Measurements from ENCODE around the gene SRGAP3.
A peak's percentile ranks its signal among the peaks of the same experiment; 100 is the strongest.

Gene SRGAP3

DNA sequence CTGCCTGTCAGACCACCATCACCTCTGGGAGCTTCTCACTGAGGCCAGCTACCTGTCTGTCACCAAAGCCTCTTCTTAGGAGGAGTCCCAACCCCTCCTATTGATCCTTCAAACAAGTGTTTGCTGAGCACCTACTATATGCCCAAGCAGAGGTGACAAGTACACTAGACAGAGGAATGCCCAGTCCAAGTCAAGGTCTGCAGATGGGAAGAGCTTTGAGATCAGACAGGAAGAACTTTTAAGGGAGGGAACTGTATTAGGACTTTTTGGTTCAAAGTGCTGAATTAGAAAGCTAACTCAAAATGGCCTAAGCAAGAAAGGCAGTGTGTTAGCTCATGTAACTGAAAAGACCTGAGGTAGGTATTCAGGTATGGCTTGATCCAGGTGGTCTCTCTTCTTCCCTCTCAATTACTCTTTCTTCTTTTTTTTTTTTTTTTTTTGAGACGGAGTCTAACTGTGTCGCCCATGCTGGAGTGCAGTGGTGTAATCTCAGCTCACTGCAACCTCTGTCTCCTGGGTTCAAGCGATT is 282.6 kb downstream of the SRGAP3 start:
- Histone ChIP-seq H3K9me3 (ENCODE audit: severe bottlenecking) (no peaks in the 10 kb centered on the region), H3K4me1 (ENCODE audit: insufficient read depth, poor library complexity, severe bottlenecking) (peaks cover 26% of the 10 kb centered on the region), H3K27ac (ENCODE audit: poor library complexity, severe bottlenecking) (no peak overlapping the region), H3K27me3 (ENCODE audit: insufficient read depth, poor library complexity, severe bottlenecking) (no peaks in the 10 kb centered on the region), H3K36me3 (ENCODE audit: low read depth) (peaks cover under 1% of the 10 kb centered on the region), H3K4me3 (ENCODE audit: severe bottlenecking) (no peak overlapping the region)
- DNase-seq (ENCODE audit: low spot score) (no peak), ATAC-seq (ENCODE audit: low read depth) (no peak)
- TF ChIP-seq, protein P1, sequence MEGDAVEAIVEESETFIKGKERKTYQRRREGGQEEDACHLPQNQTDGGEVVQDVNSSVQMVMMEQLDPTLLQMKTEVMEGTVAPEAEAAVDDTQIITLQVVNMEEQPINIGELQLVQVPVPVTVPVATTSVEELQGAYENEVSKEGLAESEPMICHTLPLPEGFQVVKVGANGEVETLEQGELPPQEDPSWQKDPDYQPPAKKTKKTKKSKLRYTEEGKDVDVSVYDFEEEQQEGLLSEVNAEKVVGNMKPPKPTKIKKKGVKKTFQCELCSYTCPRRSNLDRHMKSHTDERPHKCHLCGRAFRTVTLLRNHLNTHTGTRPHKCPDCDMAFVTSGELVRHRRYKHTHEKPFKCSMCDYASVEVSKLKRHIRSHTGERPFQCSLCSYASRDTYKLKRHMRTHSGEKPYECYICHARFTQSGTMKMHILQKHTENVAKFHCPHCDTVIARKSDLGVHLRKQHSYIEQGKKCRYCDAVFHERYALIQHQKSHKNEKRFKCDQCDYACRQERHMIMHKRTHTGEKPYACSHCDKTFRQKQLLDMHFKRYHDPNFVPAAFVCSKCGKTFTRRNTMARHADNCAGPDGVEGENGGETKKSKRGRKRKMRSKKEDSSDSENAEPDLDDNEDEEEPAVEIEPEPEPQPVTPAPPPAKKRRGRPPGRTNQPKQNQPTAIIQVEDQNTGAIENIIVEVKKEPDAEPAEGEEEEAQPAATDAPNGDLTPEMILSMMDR (IDR thresholded peaks at IDR 0.05; ENCODE audit: poor library complexity, severe bottlenecking), result no peak

DNA sequence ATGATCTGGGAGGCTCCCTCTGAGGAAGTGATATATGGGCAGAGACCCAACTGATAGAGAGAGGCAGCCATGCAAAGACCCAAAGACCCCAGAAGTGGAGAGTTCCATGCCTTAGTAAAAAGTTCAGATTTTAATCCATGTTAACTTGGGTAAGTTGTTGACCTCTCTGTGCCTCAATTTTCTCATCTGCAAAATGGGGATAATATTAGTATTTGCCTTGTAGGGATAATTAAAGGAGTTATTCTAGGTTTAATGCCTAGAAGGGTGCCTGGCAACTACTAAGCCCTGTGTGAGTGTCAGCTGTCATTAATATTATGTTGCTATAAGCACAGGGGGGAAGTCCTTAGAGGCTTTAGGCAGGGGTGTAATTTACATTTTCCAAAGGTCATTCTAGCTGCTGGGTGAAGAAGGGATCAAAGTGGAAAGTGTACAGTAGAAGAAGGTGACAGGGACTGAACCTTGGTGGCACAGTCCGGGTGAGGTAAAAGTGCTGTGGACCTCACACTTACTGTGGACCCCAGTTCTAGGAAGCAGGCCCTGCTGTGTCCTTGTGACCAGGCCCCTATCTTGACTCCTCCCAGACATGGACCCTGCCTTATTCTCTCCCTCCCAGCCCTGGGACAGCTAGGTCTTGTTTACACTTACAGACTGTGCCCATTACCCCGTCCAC is 283.2 kb downstream of the SRGAP3 start:
- H3K27me3 ChIP-seq (ENCODE audit: insufficient read depth, poor library complexity, severe bottlenecking), result no peaks in the 10 kb centered on the region
- H3K9me3 ChIP-seq (ENCODE audit: severe bottlenecking), result no peaks in the 10 kb centered on the region
- DNase-seq (ENCODE audit: low spot score), result no peak
- no peak for ATAC-seq (ENCODE audit: low read depth)
- H3K36me3 ChIP-seq (ENCODE audit: low read depth), result peaks cover 7% of the 10 kb centered on the region
- peaks cover 32% of the 10 kb centered on the region for H3K4me1 ChIP-seq (ENCODE audit: insufficient read depth, poor library complexity, severe bottlenecking)
- H3K27ac ChIP-seq (ENCODE audit: poor library complexity, severe bottlenecking), result peak overlapping the region; percentile 84
- no peak overlapping the region for H3K4me3 ChIP-seq (ENCODE audit: severe bottlenecking)
- TF ChIP-seq, protein P1 (IDR thresholded peaks at IDR 0.05; ENCODE audit: poor library complexity, severe bottlenecking), result no peak

DNA sequence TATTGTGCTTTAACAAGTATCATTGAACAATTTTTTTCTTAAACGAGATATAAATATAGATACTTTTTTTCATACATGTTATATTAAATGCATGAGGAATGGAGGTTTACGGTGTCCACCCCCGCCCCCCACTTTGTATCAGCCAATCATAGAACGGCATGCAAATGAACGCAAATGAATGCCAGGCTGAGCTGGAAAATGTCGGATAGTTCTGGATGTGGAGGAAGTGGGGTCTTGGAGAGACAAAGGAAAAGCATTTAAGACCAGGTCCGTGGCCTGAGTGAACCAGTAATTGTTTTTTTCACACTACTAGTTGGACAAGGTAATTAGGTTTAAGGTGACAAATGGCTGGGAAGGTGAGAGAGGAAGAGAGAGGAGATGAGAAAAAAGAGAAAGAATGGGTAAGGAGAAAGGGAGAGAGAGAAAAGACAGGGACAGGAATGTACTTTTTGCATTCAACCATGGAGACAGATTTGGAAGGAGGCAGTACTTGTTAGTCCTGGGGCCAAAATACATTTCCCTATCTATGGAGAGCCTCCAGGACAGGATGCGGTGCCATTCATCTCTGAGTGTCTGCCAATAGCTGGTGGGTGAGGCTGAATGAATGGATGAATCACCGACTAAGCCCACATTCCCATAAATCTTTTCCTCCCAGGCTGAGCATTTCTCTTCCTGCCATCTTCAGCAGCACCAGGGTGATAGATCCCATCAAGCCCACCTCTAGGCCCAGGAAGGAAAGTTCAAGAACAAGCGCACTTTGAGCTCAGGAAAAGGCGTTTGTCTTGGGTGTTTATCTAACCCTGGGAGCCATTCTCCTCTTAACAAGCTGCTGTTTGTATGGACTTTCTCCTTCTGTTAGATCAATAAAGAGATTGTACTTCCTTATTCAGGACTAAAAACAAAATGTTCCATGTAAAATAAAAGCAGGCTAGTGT is 284.7 kb downstream of the SRGAP3 start:
- TF ChIP-seq, protein P1 (IDR thresholded peaks at IDR 0.05; ENCODE audit: poor library complexity, severe bottlenecking), result no peak
- DNase-seq (ENCODE audit: low spot score) (no peak), ATAC-seq (ENCODE audit: low read depth) (peak; percentile 86)
- no peaks in the 10 kb centered on the region for H3K27me3 ChIP-seq (ENCODE audit: insufficient read depth, poor library complexity, severe bottlenecking)
- H3K4me3 ChIP-seq (ENCODE audit: severe bottlenecking), result no peak overlapping the region
- H3K4me1 ChIP-seq (ENCODE audit: insufficient read depth, poor library complexity, severe bottlenecking), result peaks cover 35% of the 10 kb centered on the region
- H3K27ac ChIP-seq (ENCODE audit: poor library complexity, severe bottlenecking), result peak overlapping the region; percentile 84
- no peaks in the 10 kb centered on the region for H3K9me3 ChIP-seq (ENCODE audit: severe bottlenecking)
- H3K36me3 ChIP-seq (ENCODE audit: low read depth), result peaks cover 22% of the 10 kb centered on the region

DNA sequence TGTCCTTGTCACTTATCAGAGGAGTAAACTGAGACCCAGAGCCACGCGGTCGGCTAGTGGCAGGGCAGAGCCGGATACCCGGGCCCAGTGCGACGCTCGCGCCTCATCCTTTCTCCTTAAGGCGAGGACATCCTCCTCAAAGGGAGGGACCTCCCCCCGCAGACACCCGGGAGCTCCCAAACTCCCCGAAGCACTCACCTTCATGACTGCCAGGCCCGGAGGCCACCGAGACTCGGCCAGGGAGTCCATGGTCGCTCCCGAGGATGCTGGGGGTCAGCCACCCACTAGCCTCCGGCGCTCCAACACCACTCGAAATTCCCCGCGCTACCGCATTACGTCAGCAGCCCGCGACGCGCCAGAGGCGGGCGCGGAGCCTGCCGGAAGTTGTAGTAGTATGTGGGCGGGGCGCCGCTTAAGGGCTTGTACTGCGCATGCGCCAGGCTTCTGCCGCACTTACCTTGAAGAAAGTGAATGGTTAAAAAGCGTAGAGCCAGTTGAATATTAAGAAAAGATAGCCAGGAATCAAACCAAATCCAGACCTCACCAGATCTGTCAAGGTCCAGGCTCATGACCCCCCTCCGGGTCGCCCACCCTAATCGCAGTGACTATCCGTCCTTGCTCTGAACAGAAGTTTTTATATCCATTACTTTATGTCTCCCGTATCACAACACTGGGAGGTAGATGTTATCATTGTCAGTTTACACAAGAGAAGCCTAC is 286.2 kb downstream of the SRGAP3 start, which contains the start of gene RAD18:
Gene RAD18, minus strand, starts transcription at position 336 of the 717 bp plus-strand sequence. Its CDS starts 87 bp downstream, at position 249.
- Histone ChIP-seq H3K9me3 (ENCODE audit: severe bottlenecking) (no peaks in the 10 kb centered on the region), H3K4me3 (ENCODE audit: severe bottlenecking) (peak within 1 kb of the TSS; percentile 76), H3K27me3 (ENCODE audit: insufficient read depth, poor library complexity, severe bottlenecking) (no peaks in the 10 kb centered on the region), H3K27ac (ENCODE audit: poor library complexity, severe bottlenecking) (peak within 1 kb of the TSS; percentile 84), H3K4me1 (ENCODE audit: insufficient read depth, poor library complexity, severe bottlenecking) (peaks cover 35% of the 10 kb centered on the region), H3K36me3 (ENCODE audit: low read depth) (peaks cover 31% of the 10 kb centered on the region)
- DNase-seq (ENCODE audit: low spot score) (peak; percentile 83), ATAC-seq (ENCODE audit: low read depth) (peak; percentile 63)
- TF ChIP-seq, protein P1 (IDR thresholded peaks at IDR 0.05; ENCODE audit: poor library complexity, severe bottlenecking), result no peak
